KBM-7 (cell line): ENCODE data around the gene ANXA6.

Experiments used
- DNase-seq: peaks from one replicate; pipeline ENCODE4 v3.0.0-alpha.2; 2015
- in situ Hi-C: fragments of 300-500 bp; cut with MboI; formaldehyde crosslinking; loops from 2 replicates; pipeline ENCODE4 v1.14.3; 2020; ENCODE audit warnings: low sequenced_read_pairs, low pct_unique_long_range_greater_than_20kb, mixed read lengths

Gene ANXA6

GRCh38 chr5:151056379-151057325, 100.9 kb downstream of the ANXA6 start:
- DNase-seq, result no peak
- in situ Hi-C loops, result no loop called here

- in situ Hi-C loops, result no loop called here
- DNase-seq, result no peak
These were observed 102.2 kb downstream of the ANXA6 start for GRCh38 chr5:151055336-151055735.

- in situ Hi-C loops, result no loop called here
- DNase-seq, result no peak
These were observed 102.9 kb downstream of the ANXA6 start for GRCh38 chr5:151054709-151055108.

- no peak for DNase-seq
- in situ Hi-C loops, result no loop called here
These were observed 103.7 kb downstream of the ANXA6 start for GRCh38 chr5:151053796-151054462.

- no peak for DNase-seq
- in situ Hi-C loops, result no loop called here
These were observed 104.7 kb downstream of the ANXA6 start for GRCh38 chr5:151052836-151053235.

GRCh38 chr5:151051931-151052608, 105.5 kb downstream of the ANXA6 start:
- no peak for DNase-seq
- in situ Hi-C loops, result no loop called here

GRCh38 chr5:151051066-151051930, 106.3 kb downstream of the ANXA6 start:
- peak; percentile 88 for DNase-seq
- in situ Hi-C loops, result no loop called here
